Activated CD4-positive, alpha-beta T cell treated with anti-CD3 and anti-CD28 coated beads, Interleukin-2, amount 10 ng/mL, durations not matched to agents 7 days and 5 days (primary cell): ENCODE measurements around the gene SYTL2. TPM values are rescaled to one million over a fixed set of nuclear protein-coding genes. Genes with fewer than 3 reads are reported as not detected.

ENCODE experiments used
- CTCF ChIA-PET: fragments of 350-600 bp; sonication (Branson Sonifier 250); formaldehyde crosslinking; loops from one replicate; lab custom pipeline; 2021; ENCODE audit warnings: antibody characterized with exemption; lab: Charles Lee
- POLR2A ChIA-PET: fragments of 350-600 bp; sonication (Branson Sonifier 250); formaldehyde crosslinking; loops from one replicate; lab custom pipeline; 2021; ENCODE audit warnings: antibody characterized with exemption; lab: Charles Lee
- DNase-seq: peaks from one replicate; pipeline ENCODE4 v3.0.0-alpha.2; 2020
- H3K27ac Mint-ChIP-seq: one replicate; pipeline ENCODE4 v1.8.0; 2021; ENCODE audit warnings: mild to moderate bottlenecking, moderate library complexity, mixed read lengths
- H3K27me3 Mint-ChIP-seq: one replicate; pipeline ENCODE4 v1.8.0; 2021; ENCODE audit warnings: mixed read lengths
- H3K36me3 Mint-ChIP-seq: one replicate; pipeline ENCODE4 v1.8.0; 2021; ENCODE audit warnings: low read depth, mixed read lengths
- H3K4me1 Mint-ChIP-seq: one replicate; pipeline ENCODE4 v1.8.0; 2021; ENCODE audit warnings: mixed read lengths
- H3K4me3 Mint-ChIP-seq: one replicate; pipeline ENCODE4 v1.8.0; 2021; ENCODE audit warnings: mild to moderate bottlenecking, moderate library complexity, mixed read lengths
- H3K9me3 Mint-ChIP-seq: one replicate; pipeline ENCODE4 v1.8.0; 2021; ENCODE audit warnings: mixed read lengths
- total RNA-seq, 2 experiments: library from RNA; stranded (reverse); gene quantifications; one replicate each; pipeline ENCODE4 v1.2.3, GENCODE V29; 2021

Gene SYTL2
- total RNA-seq, 2 experiments from 2014 or later: 43.5 to 45.6 TPM

- peak; percentile 96 for DNase-seq
- Mint-ChIP-seq H3K9me3 (peaks cover 5% of the 10 kb centered on the region), H3K36me3 (peaks cover 78% of the 10 kb centered on the region), H3K4me3 (peak overlapping the region; percentile 61), H3K27me3 (no peaks in the 10 kb centered on the region), H3K27ac (peak overlapping the region; percentile 96), H3K4me1 (peaks cover 95% of the 10 kb centered on the region)
- POLR2A ChIA-PET: no interaction called here
- CTCF ChIA-PET: interaction anchor here (0.6 to 2.8 kb wide), 5 partner anchors 10 to 81 kb away, joined by 3 to 9 read pairs (median 4); no protein-coding TSS in a partner anchor
These were observed 57.9 kb downstream of the SYTL2 start for GRCh38 chr11:85752890-85753581.

GRCh38 chr11:85752201-85752889, 58.6 kb downstream of the SYTL2 start:
- POLR2A ChIA-PET: no interaction called here

GRCh38 chr11:85751724-85752123, 59.2 kb downstream of the SYTL2 start:
- H3K27ac Mint-ChIP-seq: peak overlapping the region; percentile 96
- no peak for DNase-seq
- no peaks in the 10 kb centered on the region for H3K27me3 Mint-ChIP-seq
- ChIA-PET CTCF (interaction anchor here (1.0 to 2.8 kb wide), 3 partner anchors 11 to 103 kb away, joined by 3 to 9 read pairs (median 3); partner anchors contain the start of gene CCDC83), POLR2A (no interaction called here)
- peak overlapping the region; percentile 61 for H3K4me3 Mint-ChIP-seq
- peaks cover 78% of the 10 kb centered on the region for H3K36me3 Mint-ChIP-seq
- peaks cover 95% of the 10 kb centered on the region for H3K4me1 Mint-ChIP-seq
- H3K9me3 Mint-ChIP-seq: peaks cover 5% of the 10 kb centered on the region

More at GRCh38 chr11:85752201-85752889, 58.6 kb downstream of the SYTL2 start:
- Mint-ChIP-seq H3K36me3 (peaks cover 78% of the 10 kb centered on the region), H3K27me3 (no peaks in the 10 kb centered on the region), H3K27ac (peak overlapping the region; percentile 96), H3K4me1 (peaks cover 95% of the 10 kb centered on the region), H3K4me3 (peak overlapping the region; percentile 61), H3K9me3 (peaks cover 5% of the 10 kb centered on the region)
- DNase-seq: peak; percentile 60
- CTCF ChIA-PET: interaction anchor here (0.8 to 2.8 kb wide), 5 partner anchors 10 to 102 kb away, joined by 3 to 9 read pairs (median 4); partner anchors contain the start of gene CCDC83

- POLR2A ChIA-PET: no interaction called here
- CTCF ChIA-PET: interaction anchor here (0.6 kb wide), 1 partner anchor 474 kb away, joined by 3 read pairs; no protein-coding TSS in a partner anchor
- no peaks in the 10 kb centered on the region for H3K9me3 Mint-ChIP-seq
- DNase-seq: no peak
- peak overlapping the region; percentile 48 for H3K4me3 Mint-ChIP-seq
- H3K27ac Mint-ChIP-seq: peak overlapping the region; percentile 96
- peaks cover 81% of the 10 kb centered on the region for H3K36me3 Mint-ChIP-seq
- no peaks in the 10 kb centered on the region for H3K27me3 Mint-ChIP-seq
- peaks cover 95% of the 10 kb centered on the region for H3K4me1 Mint-ChIP-seq
These were observed 60.3 kb downstream of the SYTL2 start for GRCh38 chr11:85750646-85751045.

DNA sequence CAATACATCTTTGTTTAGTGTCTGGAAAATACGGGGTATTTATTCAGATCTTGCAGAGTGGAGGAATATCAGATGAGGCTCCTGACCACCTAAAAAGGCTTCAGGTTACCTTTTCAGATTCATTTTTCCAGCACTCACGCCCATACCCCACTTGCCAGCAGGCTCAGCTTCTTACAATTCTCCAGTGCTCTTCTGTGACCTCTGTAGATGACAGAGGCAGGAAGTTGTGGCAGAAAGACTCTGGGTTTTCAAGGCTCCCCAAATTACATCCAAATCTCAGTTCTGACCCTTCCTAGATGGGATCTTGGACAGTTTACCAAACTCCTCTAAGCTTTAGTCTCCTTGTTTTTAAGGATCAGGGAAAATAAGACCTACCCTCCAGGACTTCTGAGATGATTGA, 61.1 kb downstream of the SYTL2 start:
- POLR2A ChIA-PET: no interaction called here
- H3K4me1 Mint-ChIP-seq: peaks cover 94% of the 10 kb centered on the region
- CTCF ChIA-PET: interaction anchor here (0.6 to 2.5 kb wide), 4 partner anchors 14 to 474 kb away, joined by 3 to 7 read pairs (median 3); no protein-coding TSS in a partner anchor

GRCh38 chr11:85749287-85749834, 61.6 kb downstream of the SYTL2 start:
- H3K27ac Mint-ChIP-seq: peak overlapping the region; percentile 25
- POLR2A ChIA-PET: no interaction called here
- no peak overlapping the region for H3K4me3 Mint-ChIP-seq

More for the DNA sequence above, 61.1 kb downstream of the SYTL2 start:
- no peak for DNase-seq
- no peaks in the 10 kb centered on the region for H3K27me3 Mint-ChIP-seq
- peaks cover 80% of the 10 kb centered on the region for H3K36me3 Mint-ChIP-seq
- no peaks in the 10 kb centered on the region for H3K9me3 Mint-ChIP-seq
- peak overlapping the region; percentile 26 for H3K4me3 Mint-ChIP-seq
- peak overlapping the region; percentile 96 for H3K27ac Mint-ChIP-seq

DNA sequence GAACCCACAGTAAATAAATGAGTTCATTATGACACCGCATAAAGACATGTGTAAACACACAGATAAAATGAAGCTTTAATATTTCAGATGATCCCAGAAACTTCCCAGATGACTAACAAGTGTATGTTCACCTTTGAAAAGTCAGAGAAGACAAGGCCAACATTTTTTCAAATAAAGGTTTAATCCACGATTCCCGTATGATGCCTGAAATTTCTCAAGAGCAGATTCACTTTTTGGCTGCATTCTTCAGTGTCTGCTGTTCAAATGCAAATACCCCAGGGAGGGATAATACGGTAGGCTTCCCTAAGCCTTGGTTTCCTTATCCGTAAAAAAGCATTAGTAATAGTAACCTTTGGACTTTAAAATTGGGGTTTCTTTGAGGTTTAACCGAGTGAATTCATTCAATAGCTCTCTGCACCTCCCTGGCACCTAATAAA, 62.5 kb downstream of the SYTL2 start:
- DNase-seq: no peak
- no peak overlapping the region for H3K4me3 Mint-ChIP-seq
- ChIA-PET CTCF (interaction anchor here (0.7 to 2.5 kb wide), 6 partner anchors 10 to 106 kb away, joined by 3 to 7 read pairs (median 4); partner anchors contain the start of gene CCDC83), POLR2A (no interaction called here)
- no peak overlapping the region for H3K27ac Mint-ChIP-seq
- peaks cover 85% of the 10 kb centered on the region for H3K36me3 Mint-ChIP-seq
- peaks cover 88% of the 10 kb centered on the region for H3K4me1 Mint-ChIP-seq
- no peaks in the 10 kb centered on the region for H3K27me3 Mint-ChIP-seq
- H3K9me3 Mint-ChIP-seq: peaks cover 3% of the 10 kb centered on the region

More at GRCh38 chr11:85749287-85749834, 61.6 kb downstream of the SYTL2 start:
- no peak for DNase-seq
- peaks cover 3% of the 10 kb centered on the region for H3K9me3 Mint-ChIP-seq
- CTCF ChIA-PET: interaction anchor here (1.0 to 2.5 kb wide), 5 partner anchors 14 to 105 kb away, joined by 3 to 7 read pairs (median 3); partner anchors contain the start of gene CCDC83
- no peaks in the 10 kb centered on the region for H3K27me3 Mint-ChIP-seq
- peaks cover 80% of the 10 kb centered on the region for H3K36me3 Mint-ChIP-seq
- H3K4me1 Mint-ChIP-seq: peaks cover 93% of the 10 kb centered on the region

DNA sequence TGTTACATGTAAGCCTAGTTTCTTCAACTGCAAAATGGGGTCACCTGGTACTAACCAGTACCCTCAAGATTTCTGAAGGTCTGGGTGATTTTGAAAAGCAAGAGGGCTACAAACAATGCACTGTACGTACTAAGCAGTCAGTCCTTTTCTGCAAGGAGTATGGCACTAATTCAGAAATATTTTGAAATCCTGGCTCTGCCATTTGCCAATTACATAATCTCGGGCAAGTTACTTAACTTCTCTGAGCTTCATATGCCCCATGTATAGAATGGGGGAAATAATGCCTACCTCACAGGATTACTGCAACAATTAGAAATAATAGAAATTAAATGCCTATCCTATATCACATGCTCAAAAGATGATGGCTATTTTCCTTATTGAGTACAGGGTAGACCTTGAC, 64.3 kb downstream of the SYTL2 start:
- Mint-ChIP-seq H3K4me1 (peaks cover 80% of the 10 kb centered on the region), H3K27ac (no peak overlapping the region), H3K9me3 (peaks cover 3% of the 10 kb centered on the region), H3K36me3 (peaks cover 77% of the 10 kb centered on the region), H3K4me3 (no peak overlapping the region), H3K27me3 (no peaks in the 10 kb centered on the region)
- DNase-seq: no peak
- CTCF ChIA-PET: interaction anchor here (1.0 to 1.4 kb wide), 4 partner anchors 16 to 51 kb away, joined by 3 to 4 read pairs (median 3); no protein-coding TSS in a partner anchor
- POLR2A ChIA-PET: no interaction called here

DNA sequence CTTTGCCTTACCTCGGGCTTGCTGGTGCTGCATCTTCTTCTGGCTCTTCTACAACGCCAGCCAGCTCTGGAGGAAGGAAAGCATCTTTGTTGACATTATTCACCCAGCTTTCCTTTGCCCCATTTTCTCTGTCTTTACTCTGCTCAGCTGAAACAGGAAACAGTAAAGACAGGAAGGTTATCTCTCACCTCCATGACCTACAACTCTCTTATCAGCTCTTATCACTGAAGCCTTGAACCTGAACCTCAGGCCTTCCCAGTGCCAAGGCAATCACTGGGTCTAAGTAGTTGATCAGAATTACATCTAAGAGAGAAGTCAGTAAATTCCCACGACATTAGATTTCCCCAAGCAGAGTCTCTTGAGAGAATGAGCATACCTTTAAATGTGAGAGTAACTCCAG, 65.3 kb downstream of the SYTL2 start:
- peaks cover 3% of the 10 kb centered on the region for H3K9me3 Mint-ChIP-seq
- CTCF ChIA-PET: interaction anchor here (0.8 to 1.8 kb wide), 8 partner anchors 9 to 50 kb away, joined by 3 to 5 read pairs (median 4); no protein-coding TSS in a partner anchor
- no peak for DNase-seq
- no peak overlapping the region for H3K4me3 Mint-ChIP-seq
- no peaks in the 10 kb centered on the region for H3K27me3 Mint-ChIP-seq
- peaks cover 76% of the 10 kb centered on the region for H3K4me1 Mint-ChIP-seq
- H3K27ac Mint-ChIP-seq: peak overlapping the region; percentile 7
- POLR2A ChIA-PET: no interaction called here
- peaks cover 72% of the 10 kb centered on the region for H3K36me3 Mint-ChIP-seq

DNA sequence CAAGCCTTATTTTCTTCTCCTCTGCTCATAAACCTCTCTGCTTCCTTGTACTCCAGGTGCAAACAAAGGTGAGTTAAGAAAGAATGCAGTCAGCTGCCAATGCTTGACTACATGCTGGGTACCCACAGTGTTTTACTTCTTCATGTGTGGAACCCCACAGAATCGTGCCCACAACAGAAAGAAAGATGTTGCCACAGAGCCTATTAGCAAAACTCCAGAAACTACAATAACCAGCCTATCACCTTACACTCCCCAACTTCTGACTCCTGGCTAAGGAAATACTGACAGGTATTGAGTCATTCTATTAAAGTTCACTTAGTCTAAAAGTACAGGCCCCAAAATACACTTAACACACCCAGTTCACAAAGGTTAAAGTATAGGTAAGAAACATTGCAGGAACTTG, 68.1 kb downstream of the SYTL2 start:
- POLR2A ChIA-PET: no interaction called here
- H3K27ac Mint-ChIP-seq: no peak overlapping the region
- H3K9me3 Mint-ChIP-seq: peaks cover 3% of the 10 kb centered on the region
- CTCF ChIA-PET: no interaction called here
- no peak for DNase-seq
- H3K4me3 Mint-ChIP-seq: no peak overlapping the region
- peaks cover 67% of the 10 kb centered on the region for H3K4me1 Mint-ChIP-seq
- no peaks in the 10 kb centered on the region for H3K27me3 Mint-ChIP-seq
- H3K36me3 Mint-ChIP-seq: peaks cover 58% of the 10 kb centered on the region

DNA sequence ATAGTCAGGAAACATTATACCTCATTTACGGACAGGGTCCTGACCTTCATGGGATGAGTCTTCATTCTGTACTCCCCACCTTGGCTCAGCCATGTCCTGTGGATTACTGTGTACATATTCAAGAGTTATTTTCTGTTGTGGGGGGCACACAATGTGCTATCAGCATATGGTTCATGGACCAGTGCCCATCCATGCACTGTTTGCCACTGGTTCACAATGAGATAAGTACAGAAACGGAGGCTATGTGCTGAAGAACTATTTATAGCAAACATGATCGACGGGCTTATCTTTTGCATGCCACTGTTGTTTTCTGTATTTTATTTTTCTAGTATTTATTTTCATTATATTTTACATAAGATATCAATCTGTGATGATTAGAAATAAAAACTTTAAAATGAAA, 68.6 kb downstream of the SYTL2 start:
- no peak for DNase-seq
- H3K9me3 Mint-ChIP-seq: peaks cover 3% of the 10 kb centered on the region
- peaks cover 58% of the 10 kb centered on the region for H3K36me3 Mint-ChIP-seq
- H3K27me3 Mint-ChIP-seq: no peaks in the 10 kb centered on the region
- peaks cover 67% of the 10 kb centered on the region for H3K4me1 Mint-ChIP-seq
- CTCF ChIA-PET: interaction anchor here (0.6 kb wide), 1 partner anchor 94 kb away, joined by 9 read pairs; no protein-coding TSS in a partner anchor
- H3K27ac Mint-ChIP-seq: no peak overlapping the region
- H3K4me3 Mint-ChIP-seq: no peak overlapping the region
- POLR2A ChIA-PET: no interaction called here
